Endodermal cell (in vitro differentiated cells): ENCODE measurements around the gene IL26. TPM values are rescaled to one million over a fixed set of nuclear protein-coding genes. Genes with fewer than 3 reads are reported as not detected.
A peak's percentile ranks its signal among the peaks of the same experiment; 100 is the strongest.

Source experiments
- DNase-seq: peaks from one replicate; pipeline ENCODE4 v3.0.0-alpha.2; 2017
- H3K27ac ChIP-seq: 2 replicates; pipeline ENCODE4 v1.5.1; 2013; ENCODE audit warnings: mild to moderate bottlenecking, low read depth, low read length, moderate library complexity
- H3K27me3 ChIP-seq: 2 replicates; pipeline ENCODE4 v1.6.1; 2013; ENCODE audit warnings: mild to moderate bottlenecking, low read length, moderate library complexity; ENCODE audit not compliant: insufficient read depth, control insufficient read depth, poor library complexity, severe bottlenecking
- H3K36me3 ChIP-seq: 2 replicates; pipeline ENCODE4 v1.7.0; 2013; ENCODE audit warnings: mild to moderate bottlenecking, low read length, moderate library complexity; ENCODE audit not compliant: control insufficient read depth, insufficient read depth
- H3K4me1 ChIP-seq: one replicate; pipeline ENCODE4 v1.7.0; 2013; ENCODE audit warnings: low read length; ENCODE audit not compliant: control insufficient read depth, insufficient read depth
- H3K4me3 ChIP-seq: 2 replicates; pipeline ENCODE4 v1.5.1; 2013; ENCODE audit warnings: mild to moderate bottlenecking, low read length, moderate library complexity
- H3K9ac ChIP-seq: 2 replicates; pipeline ENCODE4 v1.6.1; 2013; ENCODE audit warnings: mild to moderate bottlenecking, low read length, moderate library complexity; ENCODE audit not compliant: poor library complexity, severe bottlenecking; ENCODE audit errors: extremely low read depth
- H3K9me3 ChIP-seq: 2 replicates; pipeline ENCODE4 v1.6.1; 2013; ENCODE audit warnings: mild to moderate bottlenecking, low read length, moderate library complexity; ENCODE audit not compliant: control insufficient read depth
- H3K27ac Mint-ChIP-seq: 2 replicates; pipeline ENCODE4 v1.8.0; 2020; ENCODE audit warnings: mixed read lengths
- H3K27me3 Mint-ChIP-seq: 2 replicates; pipeline ENCODE4 v1.8.0; 2021; ENCODE audit warnings: mild to moderate bottlenecking, mixed read lengths; ENCODE audit not compliant: insufficient read depth
- H3K36me3 Mint-ChIP-seq: 2 replicates; pipeline ENCODE4 v1.8.0; 2020; ENCODE audit warnings: low read depth, mixed read lengths
- H3K4me1 Mint-ChIP-seq: 2 replicates; pipeline ENCODE4 v1.8.0; 2020; ENCODE audit warnings: mixed read lengths
- H3K4me3 Mint-ChIP-seq: 2 replicates; pipeline ENCODE4 v1.8.0; 2020; ENCODE audit warnings: mild to moderate bottlenecking, moderate library complexity, mixed read lengths
- H3K9me3 Mint-ChIP-seq: 2 replicates; pipeline ENCODE4 v1.8.0; 2020; ENCODE audit warnings: mild to moderate bottlenecking, mixed read lengths
- WGBS, 2 experiments: methylation state at CpG; one replicate each; pipeline versions ENCODE4 v1.1.5 to v1.1.7; 2013; ENCODE audit warnings: missing lambda C conversion rate in 2 of 2, mixed read lengths in 1 of 2; ENCODE audit not compliant: insufficient coverage in 1 of 2, insufficient read length in 1 of 2; 5-methylcytosine and 5-hydroxymethylcytosine counted together
- total RNA-seq, 2 donors: library from RNA; stranded (reverse); fragmentation: NEBNext Ultra II Directional in 1 of 2; extraction: Animal tissue kit (Norgen Biotek cat#: 25700) in 1 of 2; gene quantifications; 2 replicates in 1 of 2; 3 replicates in 1 of 2; pipeline ENCODE4 v1.2.1, GENCODE V29; 2021
- TF ChIP-seq, protein P1 (sequence below): fragments of 200-600 bp; sonication (generic); conservative IDR thresholded peaks from 2 replicates; pipeline ENCODE4 v1.5.0; 2021; ENCODE audit warnings: antibody characterized with exemption, mild to moderate bottlenecking

IL26 gene
- total RNA-seq, 2 donors from 2014 or later, result not detected

DNA sequence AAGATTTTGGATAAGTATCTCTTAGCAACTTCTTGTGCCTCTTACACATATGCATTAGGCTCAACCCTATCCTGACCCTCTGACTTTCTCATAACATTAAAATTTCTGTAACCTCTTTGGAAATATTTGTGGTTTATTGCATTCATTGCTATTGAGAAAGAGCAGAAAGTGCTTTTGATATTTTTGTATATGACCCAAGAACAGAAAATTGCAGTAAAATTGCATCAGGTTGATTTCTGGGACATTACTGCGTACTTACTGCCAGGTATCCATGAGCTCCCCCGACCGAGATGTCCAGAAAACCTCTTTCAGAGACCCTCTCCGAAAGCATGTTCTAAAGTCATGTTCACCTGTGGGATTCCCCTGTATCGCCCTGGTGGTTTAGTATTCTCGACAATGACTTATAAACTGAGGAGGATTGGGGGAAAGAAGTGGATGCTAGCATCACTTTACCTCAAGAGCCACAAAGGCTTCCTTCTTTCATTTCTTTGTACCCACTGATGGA lies 42.3 kb upstream of the IL26 start:
- 86 to 95% methylated on average over 5 to 6 of the region's 6 CpGs for WGBS, 2 experiments
- peaks cover 11% of the 10 kb centered on the region for H3K4me1 Mint-ChIP-seq
- H3K27me3 Mint-ChIP-seq, result peaks cover 10% of the 10 kb centered on the region
- Histone ChIP-seq H3K27ac (no peak overlapping the region), H3K27me3 (no peaks in the 10 kb centered on the region), H3K9ac (no peak overlapping the region), H3K9me3 (no peaks in the 10 kb centered on the region), H3K4me1 (no peaks in the 10 kb centered on the region), H3K4me3 (no peak overlapping the region), H3K36me3 (no peaks in the 10 kb centered on the region)
- H3K27ac Mint-ChIP-seq, result no peak overlapping the region
- H3K9me3 Mint-ChIP-seq, result no peaks in the 10 kb centered on the region
- H3K4me3 Mint-ChIP-seq, result no peak overlapping the region
- TF ChIP-seq, protein P1, sequence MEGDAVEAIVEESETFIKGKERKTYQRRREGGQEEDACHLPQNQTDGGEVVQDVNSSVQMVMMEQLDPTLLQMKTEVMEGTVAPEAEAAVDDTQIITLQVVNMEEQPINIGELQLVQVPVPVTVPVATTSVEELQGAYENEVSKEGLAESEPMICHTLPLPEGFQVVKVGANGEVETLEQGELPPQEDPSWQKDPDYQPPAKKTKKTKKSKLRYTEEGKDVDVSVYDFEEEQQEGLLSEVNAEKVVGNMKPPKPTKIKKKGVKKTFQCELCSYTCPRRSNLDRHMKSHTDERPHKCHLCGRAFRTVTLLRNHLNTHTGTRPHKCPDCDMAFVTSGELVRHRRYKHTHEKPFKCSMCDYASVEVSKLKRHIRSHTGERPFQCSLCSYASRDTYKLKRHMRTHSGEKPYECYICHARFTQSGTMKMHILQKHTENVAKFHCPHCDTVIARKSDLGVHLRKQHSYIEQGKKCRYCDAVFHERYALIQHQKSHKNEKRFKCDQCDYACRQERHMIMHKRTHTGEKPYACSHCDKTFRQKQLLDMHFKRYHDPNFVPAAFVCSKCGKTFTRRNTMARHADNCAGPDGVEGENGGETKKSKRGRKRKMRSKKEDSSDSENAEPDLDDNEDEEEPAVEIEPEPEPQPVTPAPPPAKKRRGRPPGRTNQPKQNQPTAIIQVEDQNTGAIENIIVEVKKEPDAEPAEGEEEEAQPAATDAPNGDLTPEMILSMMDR, result no peak
- peak; percentile 9 for DNase-seq
- H3K36me3 Mint-ChIP-seq, result no peaks in the 10 kb centered on the region

DNA sequence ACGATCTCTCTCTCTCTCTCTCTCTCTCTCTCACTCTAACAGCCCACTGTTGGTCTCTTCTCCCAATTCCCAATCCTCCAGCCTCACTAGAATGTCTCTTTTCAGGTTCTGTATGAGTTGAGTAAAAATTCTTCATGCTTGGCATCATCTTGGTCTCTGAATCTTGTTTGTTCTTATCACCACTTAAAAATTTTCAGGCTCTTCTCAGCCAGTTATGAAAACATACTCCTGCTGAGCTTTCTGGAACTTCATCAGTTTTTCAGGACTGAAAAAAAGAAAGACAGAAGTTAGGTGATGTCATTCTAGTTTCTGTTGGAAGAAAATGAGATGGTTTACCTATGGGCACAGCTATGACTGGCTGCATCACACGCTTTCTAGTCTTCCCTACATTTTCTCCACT lies 39.2 kb upstream of the IL26 start:
- TF ChIP-seq, protein P1, result no peak
- Mint-ChIP-seq H3K27ac (no peak overlapping the region), H3K9me3 (no peaks in the 10 kb centered on the region), H3K4me3 (no peak overlapping the region), H3K36me3 (no peaks in the 10 kb centered on the region), H3K27me3 (peaks cover 10% of the 10 kb centered on the region), H3K4me1 (peaks cover 7% of the 10 kb centered on the region)
- WGBS, 2 experiments, result 98 to 100% methylated on average over 1 to 2 of the region's 2 CpGs
- Histone ChIP-seq H3K27ac (no peak overlapping the region), H3K27me3 (no peaks in the 10 kb centered on the region), H3K36me3 (no peaks in the 10 kb centered on the region), H3K9me3 (no peaks in the 10 kb centered on the region), H3K4me3 (no peak overlapping the region), H3K9ac (no peak overlapping the region), H3K4me1 (no peaks in the 10 kb centered on the region)
- no peak for DNase-seq

- Mint-ChIP-seq H3K36me3 (no peaks in the 10 kb centered on the region), H3K4me3 (no peak overlapping the region), H3K27ac (no peak overlapping the region), H3K9me3 (no peaks in the 10 kb centered on the region), H3K4me1 (peaks cover 7% of the 10 kb centered on the region), H3K27me3 (peaks cover 10% of the 10 kb centered on the region)
- no peak overlapping the region for H3K9ac ChIP-seq
- TF ChIP-seq, protein P1, result no peak
- H3K27ac ChIP-seq, result no peak overlapping the region
- H3K4me3 ChIP-seq, result no peak overlapping the region
- H3K36me3 ChIP-seq, result no peaks in the 10 kb centered on the region
- H3K9me3 ChIP-seq, result no peaks in the 10 kb centered on the region
- WGBS, 2 experiments, result 96 to 100% methylated on average over 5 to 7 of the region's 7 CpGs
- H3K27me3 ChIP-seq, result no peaks in the 10 kb centered on the region
- H3K4me1 ChIP-seq, result no peaks in the 10 kb centered on the region
- no peak for DNase-seq
Observed at GRCh38 chr12:68264158-68264855, 38.7 kb upstream of the IL26 start.
